SK-N-DZ (cell line): ENCODE measurements around the gene UVRAG.
"Not testable (repeated sequence)": the region's sequence is repeated elsewhere in the genome, so short reads cannot be mapped to it uniquely, and the experiment has no call there.

Source experiments
- DNase-seq: peaks from one replicate; pipeline ENCODE4 v3.0.0-alpha.2; 2015; ENCODE audit warnings: low spot score

The UVRAG gene

DNA sequence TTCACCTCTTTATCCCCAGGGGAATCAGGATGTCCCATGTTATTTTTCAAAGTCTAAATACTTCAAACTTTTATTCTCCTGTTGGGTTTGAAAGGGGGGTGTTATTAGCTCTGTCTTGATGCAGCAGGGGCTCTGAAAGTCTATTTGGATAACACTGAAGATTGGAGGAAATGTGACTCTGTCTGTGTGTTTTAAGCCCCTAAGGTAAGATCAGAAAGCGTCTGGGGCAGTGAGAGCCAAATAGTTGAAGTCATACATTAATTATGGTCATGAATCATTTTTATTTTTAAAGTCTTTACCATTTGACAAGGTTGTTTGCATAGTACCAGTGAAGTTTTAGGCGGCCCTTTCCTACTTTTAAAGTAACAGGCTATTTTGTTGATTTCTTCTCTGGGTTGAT, 139.0 kb downstream of the UVRAG start:
- no peak for DNase-seq

DNA sequence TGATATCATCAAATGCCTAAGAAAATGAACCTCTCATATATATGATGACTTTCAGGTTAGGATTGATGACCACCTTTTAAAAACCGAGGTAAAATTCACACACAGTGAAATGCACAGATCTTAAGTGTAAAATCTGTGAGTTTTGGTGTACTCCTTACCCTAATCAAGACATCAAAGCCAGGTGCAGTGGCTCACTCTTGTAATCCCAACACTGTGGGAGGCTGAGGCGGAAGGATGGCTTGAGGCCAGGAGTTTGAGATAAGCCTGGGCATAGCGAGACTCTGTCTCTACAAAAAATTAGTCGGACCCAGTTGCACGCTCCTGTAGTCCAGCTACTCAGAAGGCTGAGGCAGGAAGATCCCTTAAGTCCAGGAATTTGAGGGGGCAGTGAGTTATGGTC, 140.4 kb downstream of the UVRAG start:
- no peak for DNase-seq

GRCh38 chr11:75959540-75959939, 144.5 kb downstream of the UVRAG start:
- no peak for DNase-seq

DNA sequence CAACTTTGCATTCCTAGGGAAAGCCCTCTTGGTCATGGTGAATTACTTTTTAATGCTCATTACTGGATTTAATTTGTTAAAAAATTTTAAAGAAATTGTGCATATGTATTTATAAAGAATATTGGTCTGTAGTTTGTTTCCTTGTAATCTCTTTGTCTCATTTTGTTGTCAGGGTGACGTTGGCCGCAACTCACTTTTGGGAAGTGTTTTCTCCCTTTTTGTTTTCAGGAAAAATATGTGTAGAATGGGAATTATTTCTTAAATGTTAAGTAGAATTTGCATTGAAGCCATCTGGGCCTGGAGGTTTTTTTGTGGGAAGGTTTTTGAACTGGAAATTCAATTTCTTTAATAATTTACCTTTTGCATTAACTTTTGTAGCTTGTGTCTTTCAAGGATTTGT, 149.1 kb downstream of the UVRAG start:
- no peak for DNase-seq

- no peak for DNase-seq
Measured at GRCh38 chr11:75966537-75967287, 151.7 kb downstream of the UVRAG start.

DNA sequence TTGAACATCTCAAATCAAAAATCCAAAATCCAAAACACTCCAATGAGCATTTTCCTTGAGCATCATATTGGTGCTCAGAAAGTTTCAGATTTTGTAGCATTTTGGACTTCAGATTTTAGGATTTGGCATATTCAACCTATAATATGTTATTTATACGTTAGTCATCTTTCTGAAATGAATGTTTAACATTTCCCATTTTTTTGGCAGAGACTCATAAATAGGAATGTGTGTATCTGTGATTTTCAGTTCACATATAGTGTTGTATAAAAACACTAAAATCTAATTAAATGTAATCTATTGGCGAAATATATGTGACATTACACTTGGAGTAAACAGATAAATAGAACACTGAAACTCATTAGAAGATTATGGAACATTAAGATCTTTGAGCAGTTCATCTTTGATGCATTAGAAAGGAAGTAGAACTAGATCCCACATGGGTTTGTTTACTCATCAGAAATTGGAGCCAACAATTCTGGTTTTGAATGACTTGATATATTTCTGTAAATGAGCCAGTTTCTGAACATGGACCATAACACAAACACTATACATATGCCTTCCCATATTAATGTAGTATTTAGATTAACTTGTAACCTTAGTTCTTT, 153.1 kb downstream of the UVRAG start:
- DNase-seq = no peak

GRCh38 chr11:75969626-75970308, 154.8 kb downstream of the UVRAG start:
- no peak for DNase-seq

- DNase-seq = not testable (repeated sequence)
Measured at GRCh38 chr11:75973710-75974109, 158.7 kb downstream of the UVRAG start.

- not testable (repeated sequence) for DNase-seq
Measured at GRCh38 chr11:75979075-75979474, 164.1 kb downstream of the UVRAG start.

GRCh38 chr11:75979479-75980027, 164.5 kb downstream of the UVRAG start:
- DNase-seq = not testable (repeated sequence)

- no peak for DNase-seq
Measured at GRCh38 chr11:75980031-75980430, 165.0 kb downstream of the UVRAG start.

DNA sequence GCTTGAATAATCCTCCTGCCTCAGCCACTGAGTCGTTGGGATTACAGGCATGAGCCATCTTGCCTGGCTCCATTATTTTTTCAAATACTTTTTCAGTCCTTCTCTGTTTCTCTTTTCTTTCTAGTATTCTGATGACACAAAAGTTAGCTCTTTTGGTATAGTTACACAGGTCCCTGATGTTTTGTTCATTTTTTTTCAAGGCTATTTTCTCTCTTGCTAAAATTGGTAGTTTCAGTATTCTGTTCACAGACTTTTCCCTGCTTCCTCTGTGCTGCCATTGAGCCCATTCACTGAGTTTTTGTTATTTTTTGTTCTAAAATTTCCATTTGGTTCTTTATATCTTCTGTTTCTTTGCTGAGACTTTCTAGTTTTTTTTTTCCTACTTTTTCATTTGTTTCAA, 166.5 kb downstream of the UVRAG start:
- no peak for DNase-seq

- DNase-seq = no peak
Measured at GRCh38 chr11:75982309-75982708, 167.3 kb downstream of the UVRAG start.

- DNase-seq = no peak
Measured at GRCh38 chr11:75986966-75987365, 172.0 kb downstream of the UVRAG start.

GRCh38 chr11:75993126-75993525, 178.1 kb downstream of the UVRAG start:
- DNase-seq = no peak

DNA sequence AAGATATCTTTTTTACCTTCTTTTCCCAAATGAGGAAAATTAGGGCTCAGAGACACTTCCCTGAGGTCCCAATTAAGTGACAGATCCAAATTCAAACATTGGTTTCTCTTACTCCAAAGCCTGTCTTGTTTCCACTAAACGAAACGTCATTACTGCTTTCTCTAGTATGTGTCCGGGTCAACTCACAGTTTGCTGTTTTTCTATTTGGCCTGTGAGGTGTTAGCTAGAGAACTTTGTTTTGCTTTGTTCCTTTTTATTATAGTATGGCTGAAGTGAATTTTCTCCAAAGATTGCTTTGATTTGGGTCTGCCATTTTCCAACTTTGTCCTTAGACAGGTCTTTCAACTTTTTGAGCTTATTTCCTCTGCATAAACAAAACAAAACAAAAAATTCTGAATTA, 179.6 kb downstream of the UVRAG start:
- DNase-seq = no peak

- DNase-seq = no peak
Measured at GRCh38 chr11:75996523-75997442, 181.8 kb downstream of the UVRAG start.

DNA sequence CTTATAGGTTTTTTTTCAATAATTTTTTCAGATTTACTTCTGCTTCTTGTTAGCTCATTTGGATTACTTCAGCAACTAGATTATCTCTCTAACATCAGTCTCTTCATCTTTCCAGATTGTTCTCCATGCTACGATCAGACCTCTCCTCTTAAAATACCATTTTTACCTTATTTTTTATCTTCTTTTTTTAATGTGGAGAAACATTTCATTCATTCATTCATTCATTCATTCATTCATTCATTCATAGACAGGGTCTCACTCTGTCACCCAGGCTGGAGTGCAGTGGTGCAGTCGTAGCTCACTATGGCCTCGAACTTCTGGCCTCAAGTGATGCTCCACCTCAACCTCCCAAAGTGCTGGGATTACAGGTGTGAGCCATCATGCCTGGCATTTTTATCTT, 189.4 kb downstream of the UVRAG start:
- no peak for DNase-seq

DNA sequence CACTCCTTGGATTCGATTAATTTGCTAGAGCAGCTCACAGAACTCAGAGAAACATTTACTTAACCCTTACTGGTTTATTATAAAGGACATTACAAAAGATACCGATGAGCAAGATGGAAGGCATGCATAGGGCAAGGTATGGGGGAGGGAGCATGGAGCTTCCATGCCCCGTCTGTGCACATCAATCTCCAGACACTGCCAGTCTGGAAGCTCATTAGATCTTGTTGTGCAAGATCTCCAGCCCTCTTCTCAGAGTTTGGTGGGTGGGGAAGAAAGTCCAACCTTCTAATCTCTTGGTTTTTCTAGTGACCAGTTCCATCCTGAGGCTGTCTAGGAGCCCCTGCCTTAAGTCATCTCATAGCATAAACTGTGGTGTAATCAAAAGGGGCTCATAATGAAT, 190.7 kb downstream of the UVRAG start:
- DNase-seq = no peak

DNA sequence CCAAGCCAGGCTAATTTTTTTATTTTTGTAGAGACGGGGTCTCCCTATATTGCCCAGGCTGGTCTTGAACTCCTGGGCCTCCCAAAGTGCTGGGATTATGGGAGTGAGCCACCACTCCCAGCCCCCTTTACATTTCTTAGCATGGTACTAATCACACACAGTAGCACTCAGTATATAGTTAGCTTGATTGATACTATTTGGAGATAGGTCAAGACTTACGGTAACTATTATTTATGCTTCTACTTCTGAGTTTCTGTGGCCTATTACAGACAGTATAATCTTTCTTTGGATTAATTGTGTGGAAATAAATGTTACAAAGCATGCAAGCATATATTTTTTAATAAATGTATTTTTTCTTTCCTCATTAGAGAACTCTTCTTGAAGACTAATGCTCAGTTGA, 192.2 kb downstream of the UVRAG start:
- no peak for DNase-seq

DNA sequence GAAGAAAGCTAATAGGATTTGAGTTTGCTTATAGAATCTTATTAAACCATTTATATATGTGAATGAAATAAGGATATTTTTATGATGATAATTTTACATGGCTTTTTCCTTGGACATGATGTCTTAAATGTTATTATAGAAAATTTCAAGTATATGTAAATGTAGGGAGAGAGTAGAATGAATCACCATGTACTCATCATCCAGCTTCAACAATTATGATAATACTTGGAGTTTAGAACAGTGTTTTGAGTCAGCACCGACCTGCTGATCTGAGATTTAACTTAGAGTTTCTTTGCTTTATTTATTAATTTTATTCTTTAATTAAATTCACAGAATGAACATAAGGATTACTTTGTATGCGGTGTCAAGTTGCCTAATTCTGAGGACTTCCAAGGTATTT, 193.5 kb downstream of the UVRAG start:
- DNase-seq = no peak

DNA sequence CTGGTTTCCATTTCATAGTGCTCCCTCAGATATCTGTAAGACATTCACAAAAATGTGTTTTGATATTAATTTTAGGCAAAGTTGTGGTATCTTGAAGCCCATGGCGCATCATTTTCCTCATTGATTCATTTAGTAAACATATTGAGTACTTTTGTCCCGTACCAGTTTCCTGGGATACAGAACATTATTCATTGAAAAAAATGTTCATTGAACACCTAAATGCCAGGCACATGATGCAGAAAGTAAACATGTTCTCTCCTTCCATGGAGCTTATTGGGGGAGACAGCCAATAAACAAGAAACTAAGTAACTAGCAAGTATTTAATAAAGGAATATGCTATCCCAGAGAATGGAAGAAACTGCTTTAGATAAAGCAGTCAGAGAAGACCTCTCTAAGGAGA, 195.0 kb downstream of the UVRAG start:
- DNase-seq = no peak
